LNCAP (cell line): Measurements from ENCODE around the gene TRHDE.

Source experiments
- CTCF ChIP-seq: fragments of 450-650 bp; IDR thresholded peaks from 2 replicates; pipeline ENCODE4 v1.5.1; 2017; ENCODE audit warnings: mild to moderate bottlenecking

TRHDE gene

GRCh38 chr12:72318341-72318740 lies 46.2 kb downstream of the TRHDE start:
- no peak for TF ChIP-seq CTCF

GRCh38 chr12:72323881-72324280 lies 51.7 kb downstream of the TRHDE start:
- no peak for TF ChIP-seq CTCF

GRCh38 chr12:72330301-72330700 lies 58.1 kb downstream of the TRHDE start:
- no peak for TF ChIP-seq CTCF

GRCh38 chr12:72330784-72331183 lies 58.6 kb downstream of the TRHDE start:
- no peak for TF ChIP-seq CTCF

- no peak for TF ChIP-seq CTCF
Measured at GRCh38 chr12:72337382-72337781, 65.2 kb downstream of the TRHDE start.

GRCh38 chr12:72337946-72338345 lies 65.8 kb downstream of the TRHDE start:
- TF ChIP-seq CTCF, result no peak

DNA sequence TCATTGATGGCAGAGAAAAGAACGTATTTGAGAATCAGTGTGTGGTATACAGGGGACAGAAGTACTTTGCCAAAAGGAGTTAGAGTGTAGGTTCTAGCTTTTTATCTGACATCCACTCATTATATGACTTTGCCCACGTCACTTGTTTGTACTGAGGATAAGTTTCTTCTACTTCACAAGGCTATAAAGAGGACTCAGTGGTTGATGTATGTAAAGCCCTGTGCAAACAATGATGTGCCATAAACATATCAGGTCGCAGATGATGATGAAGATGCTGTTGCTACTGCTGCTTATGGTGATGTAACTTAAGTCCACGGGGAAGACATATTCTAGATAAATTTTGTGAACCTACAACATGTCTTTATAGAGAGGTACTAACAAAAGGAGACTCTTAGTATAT lies 66.3 kb downstream of the TRHDE start:
- TF ChIP-seq CTCF, result no peak

DNA sequence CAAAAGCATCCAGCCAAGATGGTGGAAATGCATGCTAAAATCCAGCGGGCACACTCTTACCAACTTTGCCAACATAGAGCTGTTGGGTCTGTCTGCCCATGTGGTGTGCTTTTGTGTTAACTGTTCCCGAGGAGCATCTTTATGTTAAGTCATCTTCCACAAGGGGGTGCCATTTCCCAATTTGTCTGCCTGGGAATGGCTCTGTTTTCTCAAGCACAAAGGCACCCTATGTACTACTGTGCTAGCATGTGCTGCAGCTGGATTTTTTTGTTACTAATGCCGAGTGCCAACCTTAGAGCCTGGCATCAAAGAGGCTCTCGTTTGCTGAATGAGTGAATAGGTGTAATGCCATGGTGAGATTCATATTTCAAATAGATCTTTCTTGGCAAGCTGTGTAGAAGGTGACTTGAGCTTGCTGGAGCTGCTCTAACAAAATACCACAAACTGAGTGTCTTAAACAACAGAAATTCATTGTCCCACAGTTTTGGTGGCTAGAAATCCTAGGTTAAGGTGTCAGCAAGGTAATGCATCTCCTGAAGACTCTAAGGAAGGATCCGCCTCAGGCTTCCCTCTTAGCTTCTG lies 74.3 kb downstream of the TRHDE start:
- peak; percentile 68 for TF ChIP-seq CTCF
